HCT116 (cell line): ENCODE data around the gene IQCK. TPM values are rescaled to one million over a fixed set of nuclear protein-coding genes. Genes with fewer than 3 reads are reported as not detected.

ENCODE experiments used
- ATAC-seq: fragments of 200-7000 bp; cut with Tn5 transposase; 2 replicates; pipeline ENCODE4 v1.9.1; 2020; ENCODE audit warnings: mild to moderate bottlenecking, moderate library complexity
- BruUV-seq: library from RNA; stranded (reverse); fragments of 400-500 nt; replicated peaks from 2 replicates; lab custom pipeline; 2021; lab: Mats Ljungman, UMichigan
- CTCF ChIA-PET: fragments of 300-600 bp; sonication (Branson Sonifier 250); formaldehyde crosslinking; loops from one replicate; lab custom pipeline; 2021; ENCODE audit warnings: antibody characterized with exemption; lab: Charles Lee
- POLR2A ChIA-PET: fragments of 300-600, 350-600 bp; sonication (Branson Sonifier 250); formaldehyde crosslinking; loops from one replicate; lab custom pipeline; 2021; ENCODE audit warnings: antibody characterized with exemption; lab: Charles Lee
- RAD21 ChIA-PET, 2 experiments: fragments of 300-600 bp; sonication (Branson Sonifier 250); formaldehyde crosslinking; loops; one replicate each; lab custom pipeline; 2023; ENCODE audit warnings: low total read pairs in 2 of 2; ENCODE audit not compliant: uncharacterized antibody in 2 of 2, unreplicated experiment in 2 of 2, low non-redundant PET in 1 of 2; lab: Charles Lee
- DNase-seq: peaks from one replicate; pipeline ENCODE4 v3.0.0-alpha.2; 2010; ENCODE audit warnings: low read depth, low spot score
- H2AFZ ChIP-seq: fragments of 200-600 bp; shearing (Covaris generic), sonication (generic); 2 replicates; pipeline ENCODE4 v1.6.1; 2017; ENCODE audit warnings: low read depth, mixed run types, mixed read lengths, antibody characterized with exemption, low read length; ENCODE audit not compliant: poor library complexity, severe bottlenecking
- H3K27ac ChIP-seq: 2 replicates; pipeline ENCODE4 v1.5.1; 2012; ENCODE audit warnings: low read depth, low read length
- H3K27me3 ChIP-seq: fragments of 200-600 bp; sonication (generic); 2 replicates; pipeline ENCODE4 v1.6.1; 2016; ENCODE audit warnings: mixed run types, low read length, mixed read lengths; ENCODE audit not compliant: insufficient read depth
- H3K36me3 ChIP-seq, 2 experiments: fragments of 200-500 bp in 1 of 2; fragments of 200-600 bp in 1 of 2; sonication (Bioruptor generic) in 1 of 2; sonication (generic) in 1 of 2; 2 replicates each; pipeline versions ENCODE4 v1.5.1 to v1.6.1; 2014 to 2016; ENCODE audit warnings: low read length in 2 of 2, inconsistent platforms in 1 of 2, mixed read lengths in 1 of 2, mixed run types in 1 of 2; ENCODE audit not compliant: insufficient read depth in 2 of 2, control insufficient read depth in 1 of 2
- H3K4me1 ChIP-seq, 2 experiments: fragments of 200-600 bp in 1 of 2; sonication (generic) in 1 of 2; 2 replicates each; pipeline versions ENCODE4 v1.5.1 to v1.6.1; 2012 to 2017; ENCODE audit warnings: low read length in 2 of 2, inconsistent platforms in 1 of 2, mild to moderate bottlenecking in 1 of 2, mixed read lengths in 1 of 2, mixed run types in 1 of 2, moderate library complexity in 1 of 2; ENCODE audit not compliant: insufficient read depth in 2 of 2, control insufficient read depth in 1 of 2
- H3K4me2 ChIP-seq: fragments of 200-600 bp; sonication (generic); 2 replicates; pipeline ENCODE4 v1.6.1; 2017; ENCODE audit warnings: mixed run types, low read length, mixed read lengths
- H3K4me3 ChIP-seq, 2 experiments: fragments of 200-600 bp in 1 of 2; sonication (generic) in 1 of 2; replicated peaks in 1 of 2; 2 replicates each; pipeline ENCODE4 v1.5.1; 2011 to 2016; ENCODE audit warnings: low read length in 2 of 2, control low read depth in 1 of 2, low read depth in 1 of 2, mild to moderate bottlenecking in 1 of 2, mixed read lengths in 1 of 2, mixed run types in 1 of 2
- H3K79me2 ChIP-seq: fragments of 200-600 bp; sonication (generic); 2 replicates; pipeline ENCODE4 v1.6.1; 2017; ENCODE audit warnings: mild to moderate bottlenecking, mixed run types, low read length, moderate library complexity, mixed read lengths; ENCODE audit not compliant: insufficient read depth
- H3K9ac ChIP-seq: fragments of 200-600 bp; sonication (generic); 2 replicates; pipeline ENCODE4 v1.6.1; 2016; ENCODE audit warnings: low read length, mixed read lengths
- H3K9me2 ChIP-seq: fragments of 200-600 bp; sonication (generic), shearing (Covaris generic); 2 replicates; pipeline ENCODE4 v1.6.1; 2017; ENCODE audit warnings: mixed run types, mild to moderate bottlenecking, moderate library complexity; ENCODE audit not compliant: insufficient read depth
- H3K9me3 ChIP-seq, 2 experiments: fragments of 200-500 bp in 1 of 2; fragments of 200-600 bp in 1 of 2; sonication (Bioruptor generic) in 1 of 2; sonication (generic) in 1 of 2; 2 replicates each; pipeline ENCODE4 v1.6.1; 2014 to 2017; ENCODE audit warnings: low read length in 2 of 2, mixed read lengths in 2 of 2, inconsistent platforms in 1 of 2, low read depth in 1 of 2, mild to moderate bottlenecking in 1 of 2, mixed run types in 1 of 2, moderate library complexity in 1 of 2; ENCODE audit not compliant: control insufficient read depth in 1 of 2, insufficient read depth in 1 of 2
- H4K20me1 ChIP-seq: fragments of 200-600 bp; sonication (generic), shearing (Covaris generic); 2 replicates; pipeline ENCODE4 v1.6.1; 2017; ENCODE audit warnings: mixed run types, mild to moderate bottlenecking, moderate library complexity; ENCODE audit not compliant: insufficient read depth
- CTCF ChIP-seq, 3 experiments: fragments of 200-600 bp in 1 of 3; sonication (generic) in 1 of 3; IDR thresholded peaks in 2 of 3; conservative IDR thresholded peaks in 1 of 3; 2 replicates each; pipeline ENCODE4 v1.5.1; 2012 to 2017; ENCODE audit warnings: low read depth in 2 of 3, low read length in 2 of 3, antibody characterized with exemption in 1 of 3, borderline replicate concordance in 1 of 3, control low read depth in 1 of 3, mild to moderate bottlenecking in 1 of 3, mixed read lengths in 1 of 3, mixed run types in 1 of 3, moderate library complexity in 1 of 3; ENCODE audit not compliant: insufficient read depth in 1 of 3
- ELF1 ChIP-seq: IDR thresholded peaks from 2 replicates; pipeline ENCODE4 v1.6.1; 2012; ENCODE audit warnings: low read depth, borderline replicate concordance
- JUND ChIP-seq: IDR thresholded peaks from 2 replicates; pipeline ENCODE4 v1.6.1; 2012
- RAD21 ChIP-seq: IDR thresholded peaks from 2 replicates; pipeline ENCODE4 v1.6.1; 2012; ENCODE audit warnings: low read depth, mild to moderate bottlenecking
- REST ChIP-seq: IDR thresholded peaks from 2 replicates; pipeline ENCODE4 v1.6.1; 2012; ENCODE audit warnings: low read depth
- SIN3A ChIP-seq: IDR thresholded peaks from 2 replicates; pipeline ENCODE4 v1.6.1; 2012; ENCODE audit warnings: low read depth
- TCF7L2 ChIP-seq: IDR thresholded peaks from 2 replicates; pipeline ENCODE4 v1.7.0; 2011; ENCODE audit warnings: borderline replicate concordance, inconsistent platforms; ENCODE audit not compliant: insufficient read depth, insufficient read length; ENCODE audit errors: extremely low read depth
- ZNF274 ChIP-seq: fragments of 200-500 bp; sonication (Bioruptor generic); IDR thresholded peaks from 2 replicates; pipeline ENCODE4 v1.6.1; 2014; ENCODE audit warnings: mild to moderate bottlenecking, low read depth, low read length, inconsistent platforms
- intact Hi-C: fragments of 100-400 bp; cut with micrococcal nuclease; formaldehyde crosslinking; loops from 2 replicates; pipeline ENCODE4 v1.10.0; 2022
- total RNA-seq: library from RNA; stranded (reverse); gene quantifications from one replicate; pipeline ENCODE4 v1.2.1, GENCODE V29; 2021; ENCODE audit not compliant: unreplicated experiment

Gene IQCK
- total RNA-seq, 1 experiment from 2014 or later, result 11.8 TPM

DNA sequence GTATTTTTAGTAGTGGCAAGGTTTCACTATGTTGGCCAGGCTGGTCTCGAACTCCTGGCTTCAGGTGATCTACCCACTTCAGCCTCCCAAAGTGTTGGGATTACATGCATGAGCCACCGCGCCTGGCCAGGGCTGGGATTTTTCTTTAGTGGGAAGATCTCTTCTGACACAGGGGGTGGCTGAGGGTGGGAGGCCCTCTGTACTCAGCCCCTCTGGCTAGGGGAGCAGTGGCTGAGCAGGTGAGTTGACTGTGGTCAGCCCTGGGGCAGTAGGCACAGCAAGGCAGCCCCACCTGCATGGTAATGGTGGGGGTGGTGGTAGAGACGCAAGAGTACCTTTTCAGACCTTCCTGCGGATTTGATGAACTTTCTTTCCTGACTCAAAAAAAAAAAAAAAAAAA, 178.9 kb downstream of the IQCK start:
- no peak overlapping the region for H2AFZ ChIP-seq
- ChIA-PET POLR2A (no interaction called here), CTCF (interaction anchor here (1.0 to 1.8 kb wide), 2 partner anchors 11 to 296 kb away, joined by 5 to 6 read pairs; no protein-coding TSS in a partner anchor), RAD21 (no interaction called here)
- no peak overlapping the region for H3K4me2 ChIP-seq
- intact Hi-C loops, result no loop called here
- H4K20me1 ChIP-seq, result no peaks in the 10 kb centered on the region
- H3K27ac ChIP-seq, result no peak overlapping the region
- TF ChIP-seq JUND, result no peak
- TF ChIP-seq SIN3A, result no peak
- TF ChIP-seq CTCF (IDR thresholded peaks at IDR 0.05 in 2 of 3, conservative IDR thresholded peaks at IDR 0.05 in 1 of 3; ENCODE audit: borderline replicate concordance in 1 of 3, insufficient read depth in 1 of 3, low read depth in 2 of 3, low read length in 2 of 3), result no peak
- no TSS peak for BruUV-seq
- H3K9ac ChIP-seq, result no peak overlapping the region
- no peak overlapping the region for H3K4me3 ChIP-seq
- no peaks in the 10 kb centered on the region for H3K27me3 ChIP-seq
- no peaks in the 10 kb centered on the region for H3K36me3 ChIP-seq
- H3K4me1 ChIP-seq, result peaks cover 4 to 6% of the 10 kb centered on the region in 2 experiments; a peak in 2 of 4 replicates
- H3K9me2 ChIP-seq, result no peaks in the 10 kb centered on the region
- H3K9me3 ChIP-seq, result no peaks in the 10 kb centered on the region
- DNase-seq, result no peak
- no peaks in the 10 kb centered on the region for H3K79me2 ChIP-seq
- ATAC-seq, result no peak

- DNase-seq (no peak), ATAC-seq (no peak)
- ChIA-PET CTCF (interaction anchor here (1.2 to 5.1 kb wide), 7 partner anchors 9 to 488 kb away, joined by 4 to 49 read pairs (median 18); no protein-coding TSS in a partner anchor), POLR2A (no interaction called here)
- Histone ChIP-seq H3K4me3 (no peak overlapping the region), H2AFZ (no peak overlapping the region), H4K20me1 (no peaks in the 10 kb centered on the region)
- TF ChIP-seq REST (no peak), ELF1 (no peak), JUND (no peak), ZNF274 (no peak), TCF7L2 (no peak), RAD21 (no peak)
- TF ChIP-seq, all 23 proteins: peak for 0
- no TSS peak for BruUV-seq
- no peak overlapping the region for H3K9ac ChIP-seq
- H3K36me3 ChIP-seq, result no peaks in the 10 kb centered on the region
- H3K4me1 ChIP-seq, result peaks cover 4 to 6% of the 10 kb centered on the region in 2 experiments; a peak in 2 of 4 replicates
- H3K9me3 ChIP-seq, result no peaks in the 10 kb centered on the region
- no peaks in the 10 kb centered on the region for H3K79me2 ChIP-seq
- no peaks in the 10 kb centered on the region for H3K27me3 ChIP-seq
- intact Hi-C loops, result loop anchor here (2.0 kb wide), 1 partner anchor 403 kb away; no protein-coding TSS in a partner anchor
- no peak overlapping the region for H3K4me2 ChIP-seq
- no peaks in the 10 kb centered on the region for H3K9me2 ChIP-seq
- RAD21 ChIA-PET, result interaction anchor here (0.9 to 1.3 kb wide), 2 partner anchors 485 to 488 kb away, joined by 3 to 5 read pairs; no protein-coding TSS in a partner anchor
- H3K27ac ChIP-seq, result no peak overlapping the region
These were observed 180.1 kb downstream of the IQCK start for GRCh38 chr16:19898166-19898565.
